ENCODE results near the gene ABCB6.
"Not testable (repeated sequence)": the region's sequence is repeated elsewhere in the genome, so short reads cannot be mapped to it uniquely, and the experiment has no call there.

Gene ABCB6

GRCh38 chr2:219213026-219213415 lies 5.7 kb downstream of the ABCB6 start:
- DNase-seq: no peak

- DNase-seq: no peak
These were observed 7.8 kb downstream of the ABCB6 start for GRCh38 chr2:219210886-219211362.

DNA sequence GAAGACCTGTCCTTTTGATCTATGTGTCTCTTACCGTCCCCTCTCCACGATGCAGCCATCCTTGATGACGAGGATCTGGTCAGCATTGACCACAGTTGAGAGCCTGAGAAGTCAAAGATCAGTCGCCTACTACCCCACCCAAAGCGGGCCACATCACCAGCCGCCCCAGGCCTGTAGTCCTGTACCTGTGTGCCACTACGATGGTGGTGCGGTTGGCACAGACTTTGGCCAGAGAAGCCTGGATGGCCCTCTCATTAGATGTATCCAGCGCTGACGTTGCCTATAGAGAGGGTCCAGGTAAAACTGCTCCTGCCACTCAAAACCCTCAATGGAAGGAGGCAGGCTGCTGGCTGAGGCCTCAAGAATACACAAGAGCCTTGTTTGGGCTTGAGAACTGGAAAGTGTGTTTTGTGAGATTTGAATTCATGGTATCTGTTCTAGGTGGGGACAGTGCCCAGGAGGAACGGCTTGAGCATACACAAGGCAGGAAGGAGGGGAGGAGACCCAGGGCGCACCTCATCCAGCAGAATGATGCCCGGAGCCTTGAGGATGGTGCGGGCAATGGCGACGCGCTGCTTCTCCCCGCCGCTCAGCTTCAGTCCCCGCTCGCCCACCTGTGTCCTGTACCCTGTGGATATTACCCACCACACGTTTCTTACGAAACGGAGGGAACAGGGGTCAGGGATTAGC lies 8.4 kb downstream of the ABCB6 start:
- DNase-seq: no peak

- DNase-seq: no peak
These were observed 9.2 kb downstream of the ABCB6 start for GRCh38 chr2:219209236-219210195.

- DNase-seq: no peak
These were observed 10.6 kb downstream of the ABCB6 start for GRCh38 chr2:219207884-219208740.

DNA sequence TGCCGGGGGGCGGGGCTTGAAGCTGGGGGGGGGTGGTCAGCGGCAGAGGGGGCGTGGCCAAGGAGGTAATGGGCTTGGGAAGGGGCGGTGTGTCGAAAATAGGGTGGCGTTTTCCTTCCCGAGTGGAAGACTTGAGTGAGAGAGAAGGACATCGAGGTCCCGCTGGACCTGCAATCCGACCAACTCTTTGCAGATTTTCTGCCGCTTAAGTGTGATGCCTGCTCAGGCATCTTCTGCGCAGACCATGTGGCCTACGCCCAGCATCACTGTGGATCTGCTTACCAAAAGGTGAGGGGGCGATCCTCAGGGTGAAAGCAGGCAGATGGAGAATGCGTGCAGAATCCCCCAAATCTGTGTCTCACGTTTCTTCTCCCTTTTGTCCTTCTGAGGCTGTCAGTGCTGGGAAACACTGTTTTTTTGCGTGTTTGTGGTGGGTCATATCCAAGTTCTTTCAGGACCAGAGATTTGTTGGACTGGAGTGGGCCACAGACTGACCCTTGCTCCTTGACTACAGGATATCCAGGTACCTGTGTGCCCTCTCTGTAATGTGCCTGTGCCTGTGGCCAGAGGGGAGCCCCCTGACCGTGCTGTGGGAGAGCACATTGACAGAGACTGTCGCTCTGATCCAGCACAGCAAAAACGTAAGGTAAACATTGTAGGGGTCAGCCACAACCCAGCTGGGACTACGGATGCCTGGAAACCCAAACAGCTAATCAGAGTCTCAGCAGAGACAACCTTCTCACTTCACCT lies 11.4 kb downstream of the ABCB6 start:
- no peak for DNase-seq

DNA sequence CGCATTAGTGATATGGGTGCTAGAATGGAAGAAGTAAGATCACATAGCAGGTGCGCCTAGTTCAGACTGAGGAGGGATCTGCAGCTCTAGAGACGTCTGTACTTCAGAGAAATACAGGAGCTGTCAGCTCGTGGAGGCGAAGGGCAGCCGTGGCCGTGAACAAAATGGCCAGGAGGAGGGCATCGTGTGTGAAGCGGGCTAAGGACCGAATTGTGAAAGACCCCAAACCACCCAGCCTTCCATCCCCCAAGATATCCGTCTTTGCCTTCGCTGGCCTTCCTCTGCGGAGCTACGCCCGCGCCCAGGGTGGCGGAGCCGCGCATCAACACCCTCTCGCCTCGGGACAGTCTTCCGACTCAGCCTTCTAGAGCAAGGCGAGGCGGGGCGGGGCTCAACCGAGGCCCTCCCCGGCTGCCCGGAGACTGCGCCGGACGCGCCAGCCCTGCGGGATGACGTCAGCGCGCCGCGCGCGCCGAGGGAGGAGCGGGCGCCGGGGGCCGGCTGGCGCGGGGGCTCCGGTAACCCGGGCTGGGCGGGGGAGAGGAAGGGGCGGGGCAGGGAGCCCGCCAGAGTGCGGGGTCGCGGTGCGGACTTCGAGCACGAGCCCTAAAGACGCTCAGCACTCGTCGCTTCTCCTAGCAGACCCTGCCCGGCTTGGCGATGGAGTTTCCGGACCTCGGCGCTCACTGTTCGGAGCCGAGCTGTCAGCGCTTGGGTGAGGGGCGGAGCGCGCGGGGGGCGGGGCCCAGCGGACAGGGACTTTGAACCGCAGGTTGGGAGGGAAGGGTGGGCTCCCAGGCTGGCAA lies 12.2 kb downstream of the ABCB6 start, which contains the start of gene ZFAND2B:
Gene ZFAND2B, plus strand, starts transcription at position 455 of the 806 bp plus-strand sequence. Its CDS starts 206 bp downstream, at position 661.
- DNase-seq: peak; percentile 94

DNA sequence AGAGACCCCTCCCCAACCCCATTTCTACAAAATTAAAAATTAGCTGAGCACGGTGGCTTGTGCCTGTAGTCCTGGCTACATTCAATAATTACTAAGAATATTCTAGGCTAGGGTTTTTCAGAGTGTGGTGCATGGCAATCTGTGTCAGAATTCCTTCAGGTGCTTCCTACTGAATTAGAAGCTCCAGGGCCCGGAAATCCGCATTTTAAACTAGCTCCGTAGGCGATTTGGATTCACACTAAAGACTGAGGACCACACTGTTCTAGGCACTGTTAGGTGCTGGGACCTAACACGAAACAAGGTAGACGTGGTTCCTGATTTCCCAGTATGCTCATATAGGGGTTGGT lies 12.8 kb downstream of the ABCB6 start:
- DNase-seq: no peak

DNA sequence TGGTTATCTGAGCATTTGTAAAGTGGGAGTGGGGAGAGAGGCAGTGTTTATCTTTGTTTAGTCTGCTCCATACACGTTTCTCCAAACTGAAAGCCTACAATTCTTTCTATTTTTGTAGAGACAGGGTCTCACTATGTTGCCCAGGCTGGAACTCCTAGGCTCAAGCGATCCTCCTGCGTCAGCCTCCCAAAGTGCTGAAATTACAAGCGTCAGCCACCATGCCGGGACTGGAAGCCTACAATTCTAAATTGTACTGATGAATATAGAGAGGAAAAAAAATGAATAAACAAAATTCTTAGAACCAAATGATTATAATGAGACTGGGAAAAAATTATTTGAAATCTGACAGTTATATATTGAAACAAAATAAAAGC lies 13.6 kb downstream of the ABCB6 start:
- no peak for DNase-seq

GRCh38 chr2:219204425-219205164 lies 14.2 kb downstream of the ABCB6 start:
- no peak for DNase-seq

GRCh38 chr2:219201331-219201730 lies 17.4 kb downstream of the ABCB6 start:
- DNase-seq: not testable (repeated sequence)

GRCh38 chr2:219200502-219201326 lies 18.0 kb downstream of the ABCB6 start:
- not testable (repeated sequence) for DNase-seq

- DNase-seq: no peak
These were observed 19.1 kb downstream of the ABCB6 start for GRCh38 chr2:219199470-219200211.

DNA sequence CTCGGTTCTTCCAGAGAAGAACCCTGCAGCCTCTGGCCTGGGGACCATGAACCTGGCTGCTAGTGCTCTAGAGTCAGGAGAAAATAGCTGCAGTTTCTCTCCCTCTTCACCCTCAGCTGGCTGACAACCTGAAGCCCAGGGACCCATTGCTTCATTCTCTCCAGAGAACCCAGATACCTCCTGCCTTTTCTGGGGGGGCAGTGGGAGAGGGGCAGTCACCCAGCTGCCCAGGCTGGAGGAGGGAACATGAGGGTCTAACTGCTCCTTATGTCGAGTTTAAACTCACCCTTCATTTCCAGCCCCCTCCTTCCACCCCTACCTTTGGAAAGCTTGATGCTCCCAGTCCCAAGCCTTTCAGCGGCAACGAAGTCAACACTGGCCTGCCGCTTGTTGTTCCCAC lies 19.8 kb downstream of the ABCB6 start:
- DNase-seq: no peak

DNA sequence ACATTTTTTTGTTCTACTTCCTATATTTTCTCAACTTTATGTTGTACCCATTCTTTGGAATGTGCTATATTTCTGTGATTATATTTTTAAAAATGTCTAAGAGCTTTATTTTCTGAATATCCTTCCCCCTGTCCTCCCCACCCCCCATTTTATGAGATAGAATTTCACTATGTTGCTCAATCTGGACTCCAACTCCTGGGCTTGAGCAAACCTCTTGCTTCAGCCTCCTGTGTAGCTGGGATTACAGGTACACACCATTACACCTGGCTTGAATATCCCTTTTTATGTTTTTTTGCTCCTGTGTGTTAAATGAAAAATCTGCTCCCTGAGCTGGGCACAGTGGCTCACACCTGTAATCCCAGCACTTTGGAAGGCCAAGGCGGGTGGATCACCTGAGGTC lies 21.4 kb downstream of the ABCB6 start:
- DNase-seq: no peak

DNA sequence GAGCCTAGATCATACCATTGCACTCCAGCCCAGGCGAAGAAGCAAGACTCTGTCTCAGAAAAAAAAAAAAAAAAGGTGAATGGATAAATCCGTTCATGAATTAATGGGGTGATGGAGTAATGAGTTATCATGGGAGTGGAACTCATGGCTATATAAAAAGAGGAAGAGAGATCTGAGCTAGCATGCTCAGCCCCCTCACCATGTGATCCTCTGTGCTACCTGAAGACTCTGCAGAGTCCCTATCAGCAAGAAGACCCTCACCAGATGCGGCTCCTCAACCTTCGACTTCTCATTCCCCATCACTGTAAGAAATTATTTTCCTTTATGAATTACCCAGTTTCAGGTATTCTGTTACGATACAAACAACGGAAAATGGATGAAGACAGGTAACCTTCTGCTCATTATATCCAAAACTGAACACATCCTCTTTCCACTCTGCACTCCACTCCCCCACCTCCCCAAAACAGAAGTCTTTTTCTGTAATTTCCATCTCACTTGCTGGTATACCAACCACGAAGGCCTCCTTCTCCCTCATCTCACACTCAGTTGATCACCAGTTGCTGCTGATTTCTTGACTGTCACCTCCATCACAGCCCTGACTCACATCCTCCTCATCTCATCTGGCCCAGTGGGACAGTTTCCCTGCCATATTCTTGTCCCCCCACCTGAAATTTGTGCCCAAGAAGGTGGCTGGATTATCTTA lies 31.9 kb downstream of the ABCB6 start:
- DNase-seq: no peak

GRCh38 chr2:219184121-219184520 lies 34.6 kb downstream of the ABCB6 start:
- DNase-seq: no peak

DNA sequence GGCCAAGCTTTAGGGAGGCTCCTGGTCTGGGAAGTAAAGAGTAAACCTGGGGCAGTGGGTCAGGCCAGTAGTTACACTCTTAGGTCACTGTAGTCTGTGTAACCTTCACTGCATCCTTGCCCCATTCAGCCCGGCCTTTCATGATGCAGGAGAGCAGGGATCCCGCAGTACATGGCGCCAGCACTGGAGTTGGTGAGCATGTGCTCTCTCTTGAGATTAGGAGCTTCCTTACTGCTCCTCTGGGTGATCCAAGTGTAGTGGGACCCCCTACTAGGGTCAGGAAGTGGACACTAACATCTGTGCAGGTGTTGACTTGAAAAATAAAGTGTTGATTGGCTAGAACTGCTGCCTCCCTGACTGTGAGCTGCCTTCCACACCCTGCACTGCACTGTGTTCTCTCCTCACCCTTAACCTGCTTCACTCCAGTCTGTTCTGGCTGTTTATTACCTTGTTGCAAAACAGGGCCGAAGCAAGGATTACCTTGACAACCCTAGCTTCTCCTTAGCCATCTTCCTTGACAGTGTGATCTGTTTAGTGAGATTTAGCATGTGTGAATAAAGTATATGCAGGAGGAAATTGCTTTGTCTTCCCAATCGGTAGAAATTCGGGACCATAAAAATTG lies 35.5 kb downstream of the ABCB6 start:
- DNase-seq: no peak

All from activated CD4-positive, alpha-beta T cell treated with anti-CD3 and anti-CD28 coated beads, Interleukin-2, amount 50 U/mL, for 1 hour (primary cell).